Loucy (cell line): ENCODE data around the gene COA4.

ENCODE experiments used
- H2AFZ ChIP-seq: fragments of 200-600 bp; sonication (generic); 2 replicates; pipeline ENCODE4 v1.6.0; 2016; ENCODE audit warnings: antibody characterized with exemption, mild to moderate bottlenecking, low read length, moderate library complexity
- H3F3A ChIP-seq: fragments of 200-600 bp; 2 replicates; pipeline ENCODE4 v1.6.0; 2016; ENCODE audit warnings: antibody characterized with exemption, low read depth, mild to moderate bottlenecking
- H3K27me3 ChIP-seq: fragments of 200-600 bp; sonication (generic); 2 replicates; pipeline ENCODE4 v1.6.1; 2014; ENCODE audit warnings: low read length, mild to moderate bottlenecking; ENCODE audit not compliant: insufficient read depth, poor library complexity, severe bottlenecking
- H3K36me3 ChIP-seq: fragments of 200-600 bp; sonication (generic); 2 replicates; pipeline ENCODE4 v1.6.1; 2016; ENCODE audit warnings: low read length; ENCODE audit not compliant: insufficient read depth
- H3K4me1 ChIP-seq: fragments of 200-600 bp; sonication (generic); 2 replicates; pipeline ENCODE4 v1.5.1; 2014; ENCODE audit warnings: low read length, mild to moderate bottlenecking; ENCODE audit not compliant: insufficient read depth, poor library complexity, severe bottlenecking
- H3K4me2 ChIP-seq: fragments of 200-600 bp; sonication (generic); 2 replicates; pipeline ENCODE4 v1.6.0; 2014; ENCODE audit warnings: antibody characterized with exemption, low read length, low read depth, mild to moderate bottlenecking; ENCODE audit not compliant: poor library complexity, severe bottlenecking
- H3K4me3 ChIP-seq: fragments of 200-600 bp; sonication (generic); 2 replicates; pipeline ENCODE4 v1.5.1; 2014; ENCODE audit warnings: low read length, mild to moderate bottlenecking, mixed read lengths; ENCODE audit not compliant: poor library complexity, severe bottlenecking
- H3K79me2 ChIP-seq: fragments of 200-600 bp; sonication (generic); 2 replicates; pipeline ENCODE4 v1.6.1; 2014; ENCODE audit warnings: low read length; ENCODE audit not compliant: insufficient read depth
- H3K9ac ChIP-seq: fragments of 200-600 bp; sonication (generic); 2 replicates; pipeline ENCODE4 v1.6.0; 2014; ENCODE audit warnings: mild to moderate bottlenecking, low read depth, low read length, moderate library complexity; ENCODE audit not compliant: poor library complexity, severe bottlenecking
- H3K9me2 ChIP-seq: fragments of 200-600 bp; sonication (generic); replicated peaks from 2 replicates; pipeline ENCODE4 v1.6.1; 2016; ENCODE audit warnings: low read depth, low read length, mixed read lengths
- H3K9me3 ChIP-seq: fragments of 200-600 bp; sonication (generic); 2 replicates; pipeline ENCODE4 v1.6.1; 2014; ENCODE audit warnings: mild to moderate bottlenecking, antibody characterized with exemption, low read length, low read depth; ENCODE audit not compliant: insufficient read depth
- H4K20me1 ChIP-seq: fragments of 200-600 bp; sonication (generic); 2 replicates; pipeline ENCODE4 v1.6.0; 2014; ENCODE audit warnings: antibody characterized with exemption, low read length, mild to moderate bottlenecking; ENCODE audit not compliant: insufficient read depth, poor library complexity, severe bottlenecking
- EZH2phosphoT487 ChIP-seq: fragments of 200-600 bp; IDR thresholded peaks from 2 replicates; pipeline ENCODE4 v1.6.1; 2018; ENCODE audit warnings: antibody characterized with exemption, mild to moderate bottlenecking, moderate library complexity, borderline replicate concordance
- TF ChIP-seq, protein P1 (sequence below): fragments of 200-600 bp; sonication (generic); conservative IDR thresholded peaks from 2 replicates; pipeline ENCODE4 v1.5.1; 2014; ENCODE audit warnings: mild to moderate bottlenecking, antibody characterized with exemption, low read length

Gene COA4

DNA sequence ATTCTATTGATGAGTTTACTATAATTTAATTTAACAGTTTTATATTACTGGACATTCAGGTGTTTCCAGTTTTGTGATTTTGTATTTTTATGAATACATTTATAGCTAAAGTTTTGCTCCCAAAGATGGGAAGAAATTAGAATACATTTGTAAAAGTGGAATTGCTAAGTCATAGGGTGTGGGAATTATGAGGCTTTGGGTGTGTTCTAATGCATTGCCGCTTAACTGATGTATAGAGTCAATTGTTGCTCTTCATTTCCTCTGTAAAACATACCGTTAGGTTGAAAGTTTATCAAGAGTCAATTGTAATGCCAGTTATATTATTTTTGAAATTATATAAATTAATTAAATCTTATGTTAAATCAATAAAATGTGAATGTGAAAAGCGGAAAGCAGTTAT is 16.4 kb upstream of the COA4 start:
- H3K9me3 ChIP-seq, result no peaks in the 10 kb centered on the region
- no peaks in the 10 kb centered on the region for H3K9me2 ChIP-seq
- H3K4me1 ChIP-seq, result no peaks in the 10 kb centered on the region
- TF ChIP-seq, protein P1, sequence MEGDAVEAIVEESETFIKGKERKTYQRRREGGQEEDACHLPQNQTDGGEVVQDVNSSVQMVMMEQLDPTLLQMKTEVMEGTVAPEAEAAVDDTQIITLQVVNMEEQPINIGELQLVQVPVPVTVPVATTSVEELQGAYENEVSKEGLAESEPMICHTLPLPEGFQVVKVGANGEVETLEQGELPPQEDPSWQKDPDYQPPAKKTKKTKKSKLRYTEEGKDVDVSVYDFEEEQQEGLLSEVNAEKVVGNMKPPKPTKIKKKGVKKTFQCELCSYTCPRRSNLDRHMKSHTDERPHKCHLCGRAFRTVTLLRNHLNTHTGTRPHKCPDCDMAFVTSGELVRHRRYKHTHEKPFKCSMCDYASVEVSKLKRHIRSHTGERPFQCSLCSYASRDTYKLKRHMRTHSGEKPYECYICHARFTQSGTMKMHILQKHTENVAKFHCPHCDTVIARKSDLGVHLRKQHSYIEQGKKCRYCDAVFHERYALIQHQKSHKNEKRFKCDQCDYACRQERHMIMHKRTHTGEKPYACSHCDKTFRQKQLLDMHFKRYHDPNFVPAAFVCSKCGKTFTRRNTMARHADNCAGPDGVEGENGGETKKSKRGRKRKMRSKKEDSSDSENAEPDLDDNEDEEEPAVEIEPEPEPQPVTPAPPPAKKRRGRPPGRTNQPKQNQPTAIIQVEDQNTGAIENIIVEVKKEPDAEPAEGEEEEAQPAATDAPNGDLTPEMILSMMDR, result no peak
- TF ChIP-seq EZH2phosphoT487, result no peak
- no peak overlapping the region for H2AFZ ChIP-seq
- H3K4me3 ChIP-seq, result no peak overlapping the region
- no peak overlapping the region for H3K4me2 ChIP-seq
- no peaks in the 10 kb centered on the region for H3F3A ChIP-seq
- no peaks in the 10 kb centered on the region for H3K79me2 ChIP-seq
- H3K27me3 ChIP-seq, result no peaks in the 10 kb centered on the region
- no peaks in the 10 kb centered on the region for H4K20me1 ChIP-seq
- no peak overlapping the region for H3K9ac ChIP-seq
- peaks cover 9% of the 10 kb centered on the region; the same call in 1 of the 2 replicates for H3K36me3 ChIP-seq

DNA sequence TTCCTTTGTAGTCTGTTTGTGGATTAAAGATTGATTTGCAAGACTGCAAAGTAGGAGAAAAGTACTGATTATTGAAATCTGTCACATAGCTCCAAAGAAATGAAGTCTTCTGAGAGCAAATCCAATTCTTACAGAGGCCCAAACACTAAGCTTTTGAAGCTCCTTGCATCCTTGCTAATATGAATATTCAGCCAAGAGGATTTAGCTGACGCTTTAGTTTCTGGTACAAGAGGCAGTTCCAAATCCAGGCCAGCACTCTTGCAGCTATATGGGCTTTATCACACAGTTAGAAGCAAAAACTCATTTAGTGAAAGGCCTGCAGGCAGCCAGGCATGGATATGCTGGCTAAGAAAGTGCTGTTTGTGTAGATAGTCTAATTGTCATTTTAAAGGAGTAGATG is 12.9 kb upstream of the COA4 start:
- H2AFZ ChIP-seq, result no peak overlapping the region
- no peaks in the 10 kb centered on the region for H3K4me1 ChIP-seq
- TF ChIP-seq, protein P1, result no peak
- no peak for TF ChIP-seq EZH2phosphoT487
- no peak overlapping the region for H3K9ac ChIP-seq
- no peaks in the 10 kb centered on the region for H3F3A ChIP-seq
- H3K36me3 ChIP-seq, result peaks cover 9% of the 10 kb centered on the region; the same call in 1 of the 2 replicates
- H3K27me3 ChIP-seq, result no peaks in the 10 kb centered on the region
- no peaks in the 10 kb centered on the region for H3K79me2 ChIP-seq
- no peak overlapping the region for H3K4me3 ChIP-seq
- no peak overlapping the region for H3K4me2 ChIP-seq
- H4K20me1 ChIP-seq, result no peaks in the 10 kb centered on the region
- H3K9me2 ChIP-seq, result no peaks in the 10 kb centered on the region
- no peaks in the 10 kb centered on the region for H3K9me3 ChIP-seq

DNA sequence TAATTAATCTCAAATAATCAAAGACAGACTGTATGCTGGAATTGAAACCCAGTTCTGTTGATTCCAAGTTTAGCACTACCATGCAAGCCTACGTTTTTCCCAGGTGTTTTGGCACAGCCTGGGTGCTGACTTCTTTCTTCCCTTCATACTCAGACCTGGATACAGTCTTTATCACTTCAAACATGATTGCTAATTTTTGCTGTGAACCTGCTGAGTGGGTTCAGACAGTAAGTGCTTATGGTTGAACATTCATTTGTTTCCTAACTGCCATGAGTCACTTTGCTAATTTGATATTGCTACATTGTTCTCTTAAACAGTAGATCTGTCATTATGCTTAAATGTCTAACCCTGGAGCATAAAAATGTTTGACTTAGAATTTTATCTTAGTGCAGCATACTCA is 12.4 kb upstream of the COA4 start:
- Histone ChIP-seq H3K4me3 (no peak overlapping the region), H3K79me2 (no peaks in the 10 kb centered on the region), H3K4me2 (no peak overlapping the region), H3K9me3 (no peaks in the 10 kb centered on the region), H3K9me2 (no peaks in the 10 kb centered on the region), H2AFZ (no peak overlapping the region), H3F3A (no peaks in the 10 kb centered on the region), H3K9ac (no peak overlapping the region), H3K4me1 (no peaks in the 10 kb centered on the region), H3K27me3 (no peaks in the 10 kb centered on the region), H4K20me1 (no peaks in the 10 kb centered on the region), H3K36me3 (peaks cover 6% of the 10 kb centered on the region; the same call in 1 of the 2 replicates)
- TF ChIP-seq, protein P1, result no peak
- no peak for TF ChIP-seq EZH2phosphoT487
